NCI-H446 treated with DMSO at 0.1 percent for 48 hours (cell line): ENCODE results near the gene PHOX2B.
"Not testable (repeated sequence)": the region's sequence is repeated elsewhere in the genome, so short reads cannot be mapped to it uniquely, and the experiment has no call there.

Source experiments
- DNase-seq: peaks from one replicate; lab custom pipeline; 2025; lab: John Stamatoyannopoulos, UW

PHOX2B gene

GRCh38 chr4:41748074-41748570 is 403 bp downstream of the PHOX2B start:
- no peak for DNase-seq

- DNase-seq = no peak
Observed at GRCh38 chr4:41747230-41748055, 1.1 kb downstream of the PHOX2B start.

GRCh38 chr4:41746440-41747229 is 1.9 kb downstream of the PHOX2B start:
- no peak for DNase-seq

- DNase-seq = no peak
Observed at GRCh38 chr4:41746025-41746439, 2.5 kb downstream of the PHOX2B start.

GRCh38 chr4:41745292-41746024 is 3.1 kb downstream of the PHOX2B start:
- DNase-seq = no peak

- no peak for DNase-seq
Observed at GRCh38 chr4:41744572-41745291, 3.8 kb downstream of the PHOX2B start.

- no peak for DNase-seq
Observed at GRCh38 chr4:41741354-41741753, 7.2 kb downstream of the PHOX2B start.

- not testable (repeated sequence) for DNase-seq
Observed at GRCh38 chr4:41737491-41737890, 11.0 kb downstream of the PHOX2B start.

- no peak for DNase-seq
Observed at GRCh38 chr4:41734371-41734770, 14.2 kb downstream of the PHOX2B start.

- DNase-seq = no peak
Observed at GRCh38 chr4:41731569-41732126, 16.9 kb downstream of the PHOX2B start.

- DNase-seq = no peak
Observed at GRCh38 chr4:41728573-41728913, 20.0 kb downstream of the PHOX2B start.

GRCh38 chr4:41727861-41728572 is 20.5 kb downstream of the PHOX2B start:
- no peak for DNase-seq

- DNase-seq = no peak
Observed at GRCh38 chr4:41725254-41725653, 23.3 kb downstream of the PHOX2B start.

GRCh38 chr4:41723286-41723685 is 25.2 kb downstream of the PHOX2B start:
- no peak for DNase-seq

- DNase-seq = no peak
Observed at GRCh38 chr4:41722181-41722580, 26.3 kb downstream of the PHOX2B start.

- no peak for DNase-seq
Observed at GRCh38 chr4:41719417-41719816, 29.1 kb downstream of the PHOX2B start.

GRCh38 chr4:41718907-41719306 is 29.6 kb downstream of the PHOX2B start:
- no peak for DNase-seq

GRCh38 chr4:41715155-41715554 is 33.4 kb downstream of the PHOX2B start:
- no peak for DNase-seq

GRCh38 chr4:41714364-41715000 is 34.0 kb downstream of the PHOX2B start:
- no peak for DNase-seq

GRCh38 chr4:41713768-41714167 is 34.8 kb downstream of the PHOX2B start:
- no peak for DNase-seq
